HFF-Myc (cell line): ENCODE measurements around the gene TSPAN14.

ENCODE experiments used
- DNase-seq: peaks from one replicate; pipeline ENCODE4 v3.0.0-alpha.2; 2011; ENCODE audit warnings: low read depth; ENCODE audit errors: extremely low read depth
- H3K4me3 ChIP-seq: replicated peaks from 2 replicates; pipeline ENCODE4 v1.5.1; 2011; ENCODE audit warnings: low read depth, mild to moderate bottlenecking, control low read depth, low read length
- TF ChIP-seq, protein P1 (sequence below): IDR thresholded peaks from 2 replicates; pipeline ENCODE4 v1.5.1; 2012; ENCODE audit warnings: mild to moderate bottlenecking, low read depth, low read length, control low read depth; ENCODE audit errors: missing control alignments

The TSPAN14 gene

GRCh38 chr10:80484243-80484642, 30.1 kb downstream of the TSPAN14 start:
- TF ChIP-seq, protein P1, sequence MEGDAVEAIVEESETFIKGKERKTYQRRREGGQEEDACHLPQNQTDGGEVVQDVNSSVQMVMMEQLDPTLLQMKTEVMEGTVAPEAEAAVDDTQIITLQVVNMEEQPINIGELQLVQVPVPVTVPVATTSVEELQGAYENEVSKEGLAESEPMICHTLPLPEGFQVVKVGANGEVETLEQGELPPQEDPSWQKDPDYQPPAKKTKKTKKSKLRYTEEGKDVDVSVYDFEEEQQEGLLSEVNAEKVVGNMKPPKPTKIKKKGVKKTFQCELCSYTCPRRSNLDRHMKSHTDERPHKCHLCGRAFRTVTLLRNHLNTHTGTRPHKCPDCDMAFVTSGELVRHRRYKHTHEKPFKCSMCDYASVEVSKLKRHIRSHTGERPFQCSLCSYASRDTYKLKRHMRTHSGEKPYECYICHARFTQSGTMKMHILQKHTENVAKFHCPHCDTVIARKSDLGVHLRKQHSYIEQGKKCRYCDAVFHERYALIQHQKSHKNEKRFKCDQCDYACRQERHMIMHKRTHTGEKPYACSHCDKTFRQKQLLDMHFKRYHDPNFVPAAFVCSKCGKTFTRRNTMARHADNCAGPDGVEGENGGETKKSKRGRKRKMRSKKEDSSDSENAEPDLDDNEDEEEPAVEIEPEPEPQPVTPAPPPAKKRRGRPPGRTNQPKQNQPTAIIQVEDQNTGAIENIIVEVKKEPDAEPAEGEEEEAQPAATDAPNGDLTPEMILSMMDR, result no peak
- no peak for DNase-seq

GRCh38 chr10:80484676-80485075, 30.6 kb downstream of the TSPAN14 start:
- TF ChIP-seq, protein P1, result no peak

More at GRCh38 chr10:80484243-80484642, 30.1 kb downstream of the TSPAN14 start:
- no peak overlapping the region for H3K4me3 ChIP-seq

GRCh38 chr10:80485076-80485945, 31.2 kb downstream of the TSPAN14 start:
- TF ChIP-seq, protein P1, result no peak
- H3K4me3 ChIP-seq, result no peak overlapping the region
- no peak for DNase-seq

More at GRCh38 chr10:80484676-80485075, 30.6 kb downstream of the TSPAN14 start:
- no peak for DNase-seq
- H3K4me3 ChIP-seq, result no peak overlapping the region

DNA sequence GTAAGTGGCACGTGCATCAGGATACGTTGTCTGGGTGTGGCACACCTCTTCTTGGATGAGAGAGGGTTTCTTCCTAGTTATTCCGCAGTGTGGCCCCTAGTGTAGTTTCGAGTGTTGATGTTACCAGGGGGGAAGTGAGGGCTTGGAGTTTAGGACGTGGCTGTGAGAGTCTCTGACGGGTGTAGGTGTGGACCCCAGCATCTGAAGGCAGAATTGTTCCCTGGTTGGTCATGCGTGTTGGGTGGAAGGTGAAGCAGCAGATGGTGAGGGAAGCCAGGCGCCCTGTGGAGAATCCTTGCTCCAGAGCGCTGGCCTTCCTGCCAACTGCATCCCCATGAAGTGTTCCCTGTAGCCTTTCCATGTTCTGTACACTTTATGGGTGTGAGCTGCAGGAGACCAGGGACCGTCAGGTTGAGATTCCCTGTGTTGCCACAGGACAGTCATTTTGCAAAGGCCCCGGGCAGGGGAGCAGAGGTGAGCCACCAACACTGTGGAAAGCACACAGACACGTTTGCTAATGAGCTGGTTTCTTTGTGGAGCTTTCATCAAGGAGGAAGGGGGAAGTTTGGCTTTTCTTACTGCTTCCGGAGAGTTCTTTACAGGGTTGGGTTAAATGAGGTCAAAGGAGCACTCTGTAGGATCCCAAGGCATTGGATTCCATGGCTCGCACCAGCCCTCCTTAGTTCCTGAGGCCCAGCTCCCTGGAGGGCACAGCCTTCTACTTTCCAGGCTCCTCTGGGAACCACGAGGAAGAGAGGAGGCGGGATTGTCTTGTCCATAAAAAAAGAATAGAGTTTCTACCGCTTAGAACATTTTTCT, 32.0 kb downstream of the TSPAN14 start:
- no peak overlapping the region for H3K4me3 ChIP-seq
- DNase-seq, result no peak
- TF ChIP-seq, protein P1, result no peak

GRCh38 chr10:80486785-80487420, 32.8 kb downstream of the TSPAN14 start:
- TF ChIP-seq, protein P1, result no peak
- H3K4me3 ChIP-seq, result no peak overlapping the region
- DNase-seq, result no peak

DNA sequence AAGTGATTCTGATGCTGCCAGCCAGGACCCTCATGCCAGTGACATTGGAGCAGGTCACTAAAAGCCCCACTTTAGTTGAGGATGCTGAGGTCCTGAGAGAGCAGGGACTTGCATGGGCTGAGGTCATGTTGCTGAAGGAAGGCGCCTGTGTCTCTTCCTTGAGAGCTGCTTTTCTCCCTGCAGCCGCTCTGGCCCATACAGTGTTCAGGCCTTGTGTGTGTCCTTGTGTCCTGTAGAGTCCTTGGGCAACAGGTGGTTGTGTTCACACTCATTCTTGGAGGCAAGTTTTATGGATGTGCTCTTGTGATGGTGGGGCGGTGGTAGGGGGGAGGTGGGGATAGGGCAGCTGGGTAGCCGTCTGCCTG, 33.3 kb downstream of the TSPAN14 start:
- no peak for DNase-seq
- TF ChIP-seq, protein P1, result no peak
- no peak overlapping the region for H3K4me3 ChIP-seq
